Kidney (tissue), 14 donors: ENCODE data around the gene C22orf15. TPM values are rescaled to one million over a fixed set of nuclear protein-coding genes. Genes with fewer than 3 reads are reported as not detected.

Source experiments
- DNase-seq, 5 donors: peaks; one replicate each; pipeline ENCODE4 v3.0.0-alpha.2; 2013 to 2020
- FAIRE-seq: peaks from 2 replicates; lab custom pipeline; 2012; peaks lifted over from hg19 to GRCh38; lab: Jason Lieb, UNC
- H3K27ac ChIP-seq, 2 donors: one replicate each; pipeline ENCODE4 v1.7.0; 2013; ENCODE audit warnings: low read depth in 2 of 2, low read length in 2 of 2, inconsistent platforms in 1 of 2
- H3K27me3 ChIP-seq: one replicate; pipeline ENCODE4 v1.7.1; 2013; ENCODE audit warnings: low read length, inconsistent platforms; ENCODE audit not compliant: control insufficient read depth, insufficient read depth
- H3K36me3 ChIP-seq, 3 donors: one replicate each; pipeline versions ENCODE4 v1.7.0 to v1.7.1; 2013; ENCODE audit warnings: low read length in 3 of 3, control low read depth in 1 of 3, inconsistent platforms in 1 of 3; ENCODE audit not compliant: insufficient read depth in 3 of 3, control insufficient read depth in 2 of 3
- H3K4me1 ChIP-seq, 3 donors: one replicate each; pipeline versions ENCODE4 v1.7.0 to v1.7.1; 2013; ENCODE audit warnings: low read length in 3 of 3, inconsistent platforms in 1 of 3, low read depth in 1 of 3; ENCODE audit not compliant: control insufficient read depth in 2 of 3, insufficient read depth in 2 of 3
- H3K4me3 ChIP-seq, 3 donors: one replicate each; pipeline versions ENCODE4 v1.7.0 to v1.8.1; 2013; ENCODE audit warnings: low read length in 3 of 3, control low read depth in 1 of 3, inconsistent platforms in 1 of 3
- H3K9ac ChIP-seq, 3 donors: one replicate each; pipeline versions ENCODE4 v1.7.0 to v1.7.1; 2013; ENCODE audit warnings: low read length in 3 of 3, control low read depth in 1 of 3, inconsistent platforms in 1 of 3
- H3K9me3 ChIP-seq, 3 donors: one replicate each; pipeline versions ENCODE4 v1.7.0 to v1.7.1; 2013; ENCODE audit warnings: low read length in 3 of 3, control low read depth in 1 of 3, inconsistent platforms in 1 of 3; ENCODE audit not compliant: control insufficient read depth in 2 of 3, insufficient read depth in 1 of 3
- intact Hi-C: fragments of 100-400 bp; cut with DNase I; formaldehyde crosslinking; loops from one replicate; pipeline ENCODE4 v1.11.1; 2022
- polyA plus RNA-seq: library from polyadenylated mRNA; stranded (reverse); fragments of 350-450 nt; fragmentation: Illumina TruSeq; extraction: RNeasy Lipid Tissue Mini Kit (QIAGEN cat#74804); gene quantifications from one replicate; pipeline ENCODE4 v1.2.3, GENCODE V29; 2014; ENCODE audit warnings: low read depth, low replicate concordance; ENCODE audit not compliant: insufficient read depth
- total RNA-seq: library from RNA; stranded (reverse); fragmentation: NEBNext Ultra II Directional; extraction: Animal tissue kit (Norgen Biotek cat#: 25700); gene quantifications from one replicate; pipeline ENCODE4 v1.2.1, GENCODE V29; 2021
- TF ChIP-seq, protein P1 (sequence below): IDR thresholded peaks from 3 replicates; pipeline ENCODE4 v1.5.1; 2012; ENCODE audit warnings: mild to moderate bottlenecking, moderate library complexity, borderline replicate concordance; ENCODE audit not compliant: insufficient read depth; ENCODE audit errors: extremely low read depth
- donor health status: control.
- donor health status: control.
- donor health status: control.
- donor health status: control.
- donor health status: control.
- donor health status: DM: yes; HTN: yes; CAD: no.
- donor health status: Normal renal cell carcinoma (clear cell type).

C22orf15 gene
- total and polyA plus RNA-seq, 2 donors from 2014 or later: not detected

DNA sequence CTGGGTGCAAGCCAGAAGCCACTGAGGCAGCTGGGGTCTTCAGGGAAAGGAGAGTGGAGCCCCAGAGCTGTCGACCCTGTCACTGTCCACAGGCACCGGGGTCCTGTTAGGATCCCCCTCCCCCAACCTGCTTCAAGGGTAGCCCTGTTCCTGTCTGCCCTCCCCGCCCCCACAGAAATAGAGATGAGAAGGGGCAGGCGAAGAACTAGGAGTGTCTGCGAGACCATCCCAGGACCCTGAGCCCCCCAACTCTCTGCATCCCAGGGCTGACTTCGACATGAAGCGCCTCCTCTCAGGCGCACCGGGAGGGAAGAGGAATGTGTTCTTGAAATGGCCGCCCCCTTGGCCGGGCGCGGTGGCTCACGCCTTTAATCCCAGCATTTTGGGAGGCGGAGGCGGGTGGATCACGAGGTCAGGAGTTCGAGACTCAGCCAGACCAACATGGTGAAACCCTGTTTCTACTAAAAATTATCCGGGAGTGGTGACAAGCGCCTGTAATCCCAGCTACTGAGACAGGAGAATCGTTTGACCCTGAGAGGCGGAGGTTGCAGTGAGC is 11.3 kb upstream of the C22orf15 start:
- no peaks in the 10 kb centered on the region for H3K27me3 ChIP-seq
- no peaks in the 10 kb centered on the region for H3K9me3 ChIP-seq
- FAIRE-seq (no peak), DNase-seq (peak in 4 of 5 donors; percentile 68 to 81 (median 76))
- H3K4me3 ChIP-seq: peak overlapping the region; percentile 71 to 82 (median 73)
- intact Hi-C loops: no loop called here
- H3K27ac ChIP-seq: peak overlapping the region; percentile 88 to 89
- peaks cover 0 to 7% (median 0%) of the 10 kb centered on the region in 3 donors for H3K4me1 ChIP-seq
- TF ChIP-seq, protein P1, sequence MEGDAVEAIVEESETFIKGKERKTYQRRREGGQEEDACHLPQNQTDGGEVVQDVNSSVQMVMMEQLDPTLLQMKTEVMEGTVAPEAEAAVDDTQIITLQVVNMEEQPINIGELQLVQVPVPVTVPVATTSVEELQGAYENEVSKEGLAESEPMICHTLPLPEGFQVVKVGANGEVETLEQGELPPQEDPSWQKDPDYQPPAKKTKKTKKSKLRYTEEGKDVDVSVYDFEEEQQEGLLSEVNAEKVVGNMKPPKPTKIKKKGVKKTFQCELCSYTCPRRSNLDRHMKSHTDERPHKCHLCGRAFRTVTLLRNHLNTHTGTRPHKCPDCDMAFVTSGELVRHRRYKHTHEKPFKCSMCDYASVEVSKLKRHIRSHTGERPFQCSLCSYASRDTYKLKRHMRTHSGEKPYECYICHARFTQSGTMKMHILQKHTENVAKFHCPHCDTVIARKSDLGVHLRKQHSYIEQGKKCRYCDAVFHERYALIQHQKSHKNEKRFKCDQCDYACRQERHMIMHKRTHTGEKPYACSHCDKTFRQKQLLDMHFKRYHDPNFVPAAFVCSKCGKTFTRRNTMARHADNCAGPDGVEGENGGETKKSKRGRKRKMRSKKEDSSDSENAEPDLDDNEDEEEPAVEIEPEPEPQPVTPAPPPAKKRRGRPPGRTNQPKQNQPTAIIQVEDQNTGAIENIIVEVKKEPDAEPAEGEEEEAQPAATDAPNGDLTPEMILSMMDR: no peak
- H3K36me3 ChIP-seq: no peaks in the 10 kb centered on the region
- peak overlapping the region; percentile 39 to 90 (median 83) for H3K9ac ChIP-seq

DNA sequence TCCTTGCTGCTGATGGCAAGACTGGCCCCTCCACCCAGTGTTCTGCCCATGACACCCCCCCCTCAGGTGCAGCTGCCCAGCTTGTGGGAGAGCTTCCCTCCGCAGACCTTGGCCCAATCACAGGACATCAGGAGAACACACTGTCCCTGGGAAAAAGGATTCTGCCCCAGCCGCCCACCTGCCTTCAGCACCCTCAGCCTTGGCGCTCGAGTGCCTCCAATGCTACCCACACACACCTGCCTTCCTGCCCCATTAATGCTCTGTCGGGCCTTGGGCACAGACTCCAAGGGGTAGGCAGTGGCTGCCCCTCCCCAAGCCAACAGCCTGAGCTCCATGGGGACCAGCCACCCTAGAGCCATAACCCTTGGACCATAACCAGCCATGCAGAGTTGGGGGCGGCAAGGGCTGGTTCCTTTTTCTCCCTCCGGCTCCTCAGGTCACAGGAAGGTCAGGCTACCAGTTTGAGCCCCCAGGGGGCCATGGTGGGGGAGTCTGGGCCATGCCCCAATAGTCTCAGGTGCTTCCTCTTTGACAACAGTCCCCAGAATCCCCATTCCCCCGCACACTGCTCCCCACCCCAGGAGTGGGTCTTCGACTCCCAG is 10.6 kb upstream of the C22orf15 start:
- no peak for FAIRE-seq
- H3K9ac ChIP-seq: no peak overlapping the region
- no peaks in the 10 kb centered on the region for H3K27me3 ChIP-seq
- H3K36me3 ChIP-seq: no peaks in the 10 kb centered on the region
- intact Hi-C loops: no loop called here
- H3K9me3 ChIP-seq: no peaks in the 10 kb centered on the region
- DNase-seq: peak in 1 of 5 donors; percentile 67
- no peak overlapping the region for H3K27ac ChIP-seq
- H3K4me1 ChIP-seq: peaks cover 0 to 7% (median 0%) of the 10 kb centered on the region in 3 donors
- TF ChIP-seq, protein P1: no peak
- no peak overlapping the region for H3K4me3 ChIP-seq

DNA sequence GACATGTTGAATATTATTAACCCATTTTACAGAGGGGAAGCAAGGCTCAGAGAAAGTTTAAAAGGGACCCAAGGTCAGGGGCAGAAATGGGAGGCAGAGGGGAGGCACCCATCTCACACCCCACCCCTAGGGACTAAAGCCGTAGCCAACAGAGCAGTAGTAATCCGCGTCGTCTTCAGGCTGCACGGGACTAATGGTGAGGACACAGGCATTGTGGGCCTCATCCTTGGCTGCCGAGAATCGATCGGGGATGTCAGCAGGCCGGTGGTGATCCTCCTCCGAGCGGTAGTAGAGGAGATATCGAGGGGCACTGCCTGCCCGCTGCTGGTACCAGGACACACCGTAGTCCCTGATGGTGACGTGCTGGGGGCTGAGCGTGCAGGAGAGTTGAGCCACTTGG is 10.0 kb upstream of the C22orf15 start:
- intact Hi-C loops: no loop called here
- FAIRE-seq (no peak), DNase-seq (no peak)
- H3K27me3 ChIP-seq: no peaks in the 10 kb centered on the region
- H3K27ac ChIP-seq: no peak overlapping the region
- TF ChIP-seq, protein P1: no peak
- peaks cover 0 to 7% (median 0%) of the 10 kb centered on the region in 3 donors for H3K4me1 ChIP-seq
- H3K9me3 ChIP-seq: no peaks in the 10 kb centered on the region
- no peak overlapping the region for H3K4me3 ChIP-seq
- H3K9ac ChIP-seq: no peak overlapping the region
- H3K36me3 ChIP-seq: no peaks in the 10 kb centered on the region

DNA sequence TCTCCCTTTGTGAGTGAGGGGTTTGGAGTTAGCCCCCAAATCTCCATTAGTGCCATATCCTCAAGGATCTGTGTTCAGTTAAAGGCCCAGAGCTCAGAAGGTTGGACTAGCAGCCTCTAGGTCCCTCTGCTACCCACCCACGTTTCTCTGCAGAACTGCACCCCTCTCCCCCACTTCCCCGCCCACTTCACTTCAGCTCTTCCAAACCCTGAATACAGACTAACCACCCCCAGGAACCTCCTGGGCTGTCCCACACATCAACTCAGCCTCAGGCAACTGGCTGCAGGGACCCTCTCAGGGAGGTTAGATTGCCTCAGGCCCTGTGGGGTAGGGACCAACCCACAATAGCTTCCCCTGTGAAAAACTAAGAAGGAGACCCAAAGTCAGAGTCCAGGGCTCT is 9.4 kb upstream of the C22orf15 start:
- FAIRE-seq: no peak
- Histone ChIP-seq H3K4me3 (no peak overlapping the region), H3K27me3 (no peaks in the 10 kb centered on the region), H3K9me3 (no peaks in the 10 kb centered on the region), H3K27ac (no peak overlapping the region), H3K36me3 (no peaks in the 10 kb centered on the region), H3K9ac (no peak overlapping the region), H3K4me1 (peaks cover 0 to 7% (median 0%) of the 10 kb centered on the region in 3 donors)
- DNase-seq: no peak
- intact Hi-C loops: no loop called here
- TF ChIP-seq, protein P1: no peak
